ENCODE data around the gene ATP6AP1. TPM values are rescaled to one million over a fixed set of nuclear protein-coding genes. Genes with fewer than 3 reads are reported as not detected.
A peak's percentile ranks its signal among the peaks of the same experiment; 100 is the strongest.

ATP6AP1 gene
- total and polyA plus RNA-seq, 9 of the 15 experiments (the other 6 are each of a cell fraction or from before 2014, with no cell fraction given), result 8.3 to 90.5 (median 52.9) TPM

DNA sequence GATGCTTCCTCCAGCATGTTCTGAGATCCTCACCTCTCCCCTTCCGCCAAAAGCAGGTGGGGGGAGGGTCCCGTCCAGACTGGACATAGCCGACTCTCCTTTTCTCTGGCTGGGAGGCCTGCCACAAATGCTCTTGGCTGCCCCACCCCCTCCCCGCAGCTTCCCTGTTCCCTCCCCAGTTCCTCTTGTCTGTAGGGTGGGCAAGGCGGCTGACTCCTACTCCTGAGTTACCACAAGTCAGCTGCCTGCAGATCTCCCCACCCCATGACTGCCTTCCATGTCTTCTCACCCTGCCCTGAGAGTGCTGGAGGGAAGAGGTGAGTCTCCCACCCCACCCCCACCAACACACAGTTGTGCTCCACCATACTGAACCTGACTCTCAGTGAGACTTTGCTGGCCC is 2.9 kb downstream of the ATP6AP1 start:
- intact Hi-C loops (cut with micrococcal nuclease) (loop anchor here (2.0 kb wide), 1 partner anchor 53 kb away; no protein-coding TSS in a partner anchor), in situ Hi-C loops (cut with MboI) (no loop called here)

More for the DNA sequence above, 2.9 kb downstream of the ATP6AP1 start:
- Histone ChIP-seq H3K4me3 (0 out of 2 replicates have a peak overlapping the region, but pooled peaks have one; percentile 18), H3K4me1 (replicated peaks in 1 of 2; ENCODE audit: control insufficient read depth in 2 of 2, insufficient read depth in 2 of 2, low read length in 2 of 2) (peaks cover 27 to 59% of the 10 kb centered on the region in 2 experiments; a peak in 4 of 5 replicates), H3K4me2 (ENCODE audit: insufficient read depth, low read length) (peak overlapping the region; percentile 80), H3K79me2 (ENCODE audit: control insufficient read depth, insufficient read depth, low read length) (peaks cover 35% of the 10 kb centered on the region), H4K20me1 (replicated peaks; ENCODE audit: control insufficient read depth, insufficient read depth, low read length) (no peaks in the 10 kb centered on the region), H3K27me3 (ENCODE audit: control insufficient read depth in 2 of 2, insufficient read depth in 2 of 2, low read length in 2 of 2) (no peaks in the 10 kb centered on the region), H3K9me1 (ENCODE audit: control insufficient read depth, insufficient read depth, low read length) (no peaks in the 10 kb centered on the region), H3K27ac (ENCODE audit: extremely low read depth, low read depth, low read length) (peak overlapping the region; percentile 67), H3K9me3 (replicated peaks; ENCODE audit: control insufficient read depth, insufficient read depth, low read depth, low read length) (no peaks in the 10 kb centered on the region), H2AFZ (ENCODE audit: low read depth, low read length) (no peak overlapping the region), H3K9ac (ENCODE audit: insufficient read depth in 1 of 2, low read depth in 2 of 2, low read length in 2 of 2) (peak overlapping the region; percentile 61 to 84; a peak in 2 of 4 replicates), H3K36me3 (ENCODE audit: control insufficient read depth, insufficient read depth, low read length) (peaks cover 60% of the 10 kb centered on the region; the same call in 2 of the 3 replicates)
- ATAC-seq, result no peak
- TF ChIP-seq, protein P1, sequence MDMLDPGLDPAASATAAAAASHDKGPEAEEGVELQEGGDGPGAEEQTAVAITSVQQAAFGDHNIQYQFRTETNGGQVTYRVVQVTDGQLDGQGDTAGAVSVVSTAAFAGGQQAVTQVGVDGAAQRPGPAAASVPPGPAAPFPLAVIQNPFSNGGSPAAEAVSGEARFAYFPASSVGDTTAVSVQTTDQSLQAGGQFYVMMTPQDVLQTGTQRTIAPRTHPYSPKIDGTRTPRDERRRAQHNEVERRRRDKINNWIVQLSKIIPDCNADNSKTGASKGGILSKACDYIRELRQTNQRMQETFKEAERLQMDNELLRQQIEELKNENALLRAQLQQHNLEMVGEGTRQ (CRISPR knock-in tag; IDR thresholded peaks at IDR 0.05), result no peak
- TF ChIP-seq POLR3A (IDR thresholded peaks at IDR 0.05; ENCODE audit: borderline replicate concordance, extremely low read depth, insufficient read depth, insufficient read length) (no peak), ZNF354B (CRISPR knock-in tag; IDR thresholded peaks at IDR 0.05) (no peak), ZNF780A (CRISPR knock-in tag; IDR thresholded peaks at IDR 0.05) (no peak), FOXA1 (IDR thresholded peaks at IDR 0.05; ENCODE audit: borderline replicate concordance) (no peak), TEAD1 (CRISPR knock-in tag; IDR thresholded peaks at IDR 0.05) (no peak), MYBL2 (IDR thresholded peaks at IDR 0.05; ENCODE audit: low read depth) (no peak), MYBL2 (CRISPR knock-in tag; IDR thresholded peaks at IDR 0.05; ENCODE audit: borderline replicate concordance) (no peak), CREBBP (IDR thresholded peaks at IDR 0.05; ENCODE audit: low read depth, low read length) (no peak), SOX6 (IDR thresholded peaks at IDR 0.05) (no peak), CBX2 (IDR thresholded peaks at IDR 0.05; ENCODE audit: insufficient read depth, low read length, poor library complexity, severe bottlenecking) (no peak), SRF (CRISPR knock-in tag; IDR thresholded peaks at IDR 0.05) (no peak), KLF13 (tag; IDR thresholded peaks at IDR 0.05; ENCODE audit: borderline replicate concordance, low read depth) (no peak), ZKSCAN8 (CRISPR knock-in tag; IDR thresholded peaks at IDR 0.05) (no peak), MCM3 (IDR thresholded peaks at IDR 0.05) (no peak), NFATC3 (IDR thresholded peaks at IDR 0.05) (no peak), TARDBP (IDR thresholded peaks at IDR 0.05) (no peak), ZNF174 (CRISPR knock-in tag; IDR thresholded peaks at IDR 0.05) (no peak), ZNF79 (CRISPR knock-in tag; IDR thresholded peaks at IDR 0.05; ENCODE audit: low read depth) (no peak), STAT5B (CRISPR knock-in tag; IDR thresholded peaks at IDR 0.05) (no peak)
- TF ChIP-seq, protein P2, sequence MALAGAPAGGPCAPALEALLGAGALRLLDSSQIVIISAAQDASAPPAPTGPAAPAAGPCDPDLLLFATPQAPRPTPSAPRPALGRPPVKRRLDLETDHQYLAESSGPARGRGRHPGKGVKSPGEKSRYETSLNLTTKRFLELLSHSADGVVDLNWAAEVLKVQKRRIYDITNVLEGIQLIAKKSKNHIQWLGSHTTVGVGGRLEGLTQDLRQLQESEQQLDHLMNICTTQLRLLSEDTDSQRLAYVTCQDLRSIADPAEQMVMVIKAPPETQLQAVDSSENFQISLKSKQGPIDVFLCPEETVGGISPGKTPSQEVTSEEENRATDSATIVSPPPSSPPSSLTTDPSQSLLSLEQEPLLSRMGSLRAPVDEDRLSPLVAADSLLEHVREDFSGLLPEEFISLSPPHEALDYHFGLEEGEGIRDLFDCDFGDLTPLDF (CRISPR knock-in tag; IDR thresholded peaks at IDR 0.05), result no peak
- no TSS peak for BruUV-seq (replicated peaks)
- WGBS (ENCODE audit: insufficient coverage, low coverage, missing lambda C conversion rate), result 17% methylated on average over 4 of the region's 5 CpGs
- FAIRE-seq, result peak; percentile 23
- CTCF ChIA-PET (ENCODE audit: low intra/inter-chr PET ratio), result no interaction called here
- peak in 1 of 4 experiments; percentile 50 for DNase-seq (ENCODE audit: extremely low read depth in 1 of 4, low spot score in 3 of 4)
- POLR2A ChIA-PET, result interaction anchor here (0.6 kb wide), 2 partner anchors 20 to 52 kb away, joined by 3 read pairs; no protein-coding TSS in a partner anchor

Data from K562 (cell line).